Suprapubic skin (tissue), 4 donors: Measurements from ENCODE around the gene TRIM15. TPM values are rescaled to one million over a fixed set of nuclear protein-coding genes. Genes with fewer than 3 reads are reported as not detected.

Source experiments
- DNase-seq, 2 donors: peaks; one replicate each; pipeline ENCODE4 v3.0.0-alpha.2; 2019; ENCODE audit warnings: low spot score in 2 of 2
- H3K27ac ChIP-seq: fragments of 200-600 bp; sonication (generic); one replicate; pipeline ENCODE4 v1.5.1; 2019
- H3K27me3 ChIP-seq: fragments of 200-600 bp; sonication (generic); one replicate; pipeline ENCODE4 v1.5.1; 2019
- H3K36me3 ChIP-seq: fragments of 200-600 bp; sonication (generic); one replicate; pipeline ENCODE4 v1.5.1; 2019
- H3K4me1 ChIP-seq: fragments of 200-600 bp; sonication (generic); one replicate; pipeline ENCODE4 v1.5.1; 2019
- H3K4me3 ChIP-seq: fragments of 200-600 bp; sonication (generic); one replicate; pipeline ENCODE4 v1.5.1; 2019; ENCODE audit warnings: mild to moderate bottlenecking
- H3K9me3 ChIP-seq: fragments of 200-600 bp; sonication (generic); one replicate; pipeline ENCODE4 v1.5.1; 2019
- CTCF ChIP-seq, 2 donors: fragments of 200-600 bp in 1 of 2; fragments of 450-650 bp in 1 of 2; sonication (generic) in 1 of 2; IDR thresholded peaks; one replicate each; pipeline ENCODE4 v1.5.1; 2016 to 2019; ENCODE audit warnings: antibody characterized with exemption in 2 of 2, mild to moderate bottlenecking in 1 of 2, moderate library complexity in 1 of 2
- EP300 ChIP-seq: sonication (generic); formaldehyde crosslinking; IDR thresholded peaks from one replicate; pipeline ENCODE4 v1.6.1; 2017; ENCODE audit warnings: antibody characterized with exemption
- POLR2A ChIP-seq, 2 donors: fragments of 450-650 bp; IDR thresholded peaks; one replicate each; pipeline ENCODE4 v1.6.1; 2017; ENCODE audit warnings: antibody characterized with exemption in 2 of 2, mild to moderate bottlenecking in 2 of 2, moderate library complexity in 2 of 2
- POLR2AphosphoS5 ChIP-seq, 3 donors: sonication (generic); formaldehyde crosslinking; IDR thresholded peaks; one replicate each; pipeline ENCODE4 v1.6.1; 2017; ENCODE audit warnings: antibody characterized with exemption in 3 of 3
- WGBS: methylation state at CpG from one replicate; pipeline ENCODE4 v1.1.5; 2018; 5-methylcytosine and 5-hydroxymethylcytosine counted together
- total RNA-seq, 4 donors: library from RNA; depleted of rRNA; stranded (reverse); fragments of >200 nt; gene quantifications; one replicate each; pipeline ENCODE4 v1.1.0, GENCODE V29; 2016

The TRIM15 gene
- total RNA-seq, 4 donors from 2014 or later: 0.19 to 1.6 (median 0.73) TPM

GRCh38 chr6:30178837-30179236 lies 15.5 kb downstream of the TRIM15 start:
- H3K27me3 ChIP-seq: peaks cover 37% of the 10 kb centered on the region
- no peak for TF ChIP-seq POLR2A (IDR thresholded peaks at IDR 0.05)
- TF ChIP-seq POLR2AphosphoS5 (IDR thresholded peaks at IDR 0.05): no peak
- no peak for TF ChIP-seq CTCF (IDR thresholded peaks at IDR 0.05)
- no peak for TF ChIP-seq EP300
- 96% methylated on average over 1 of the region's 1 CpG for WGBS
- DNase-seq: no peak
- no peaks in the 10 kb centered on the region for H3K36me3 ChIP-seq
- H3K4me3 ChIP-seq: no peak overlapping the region
- no peak overlapping the region for H3K27ac ChIP-seq
- peaks cover 6% of the 10 kb centered on the region for H3K9me3 ChIP-seq
- H3K4me1 ChIP-seq: no peaks in the 10 kb centered on the region

GRCh38 chr6:30180145-30180544 lies 16.8 kb downstream of the TRIM15 start:
- Histone ChIP-seq H3K4me3 (no peak overlapping the region), H3K27ac (no peak overlapping the region), H3K36me3 (peaks cover 9% of the 10 kb centered on the region), H3K9me3 (peaks cover 6% of the 10 kb centered on the region), H3K27me3 (peaks cover 29% of the 10 kb centered on the region), H3K4me1 (no peaks in the 10 kb centered on the region)
- no peak for TF ChIP-seq POLR2A (IDR thresholded peaks at IDR 0.05)
- no peak for TF ChIP-seq EP300
- TF ChIP-seq POLR2AphosphoS5 (IDR thresholded peaks at IDR 0.05): no peak
- no peak for TF ChIP-seq CTCF (IDR thresholded peaks at IDR 0.05)
- no peak for DNase-seq
- 95% methylated on average over 1 of the region's 1 CpG for WGBS

GRCh38 chr6:30184417-30185031 lies 21.2 kb downstream of the TRIM15 start:
- WGBS: 85% methylated on average over 5 of the region's 5 CpGs
- Histone ChIP-seq H3K4me1 (no peaks in the 10 kb centered on the region), H3K9me3 (peaks cover 5% of the 10 kb centered on the region), H3K4me3 (no peak overlapping the region), H3K27ac (no peak overlapping the region), H3K36me3 (peaks cover 48% of the 10 kb centered on the region), H3K27me3 (peaks cover 4% of the 10 kb centered on the region)
- no peak for DNase-seq
- TF ChIP-seq POLR2AphosphoS5 (IDR thresholded peaks at IDR 0.05) (no peak), POLR2A (IDR thresholded peaks at IDR 0.05) (no peak), CTCF (IDR thresholded peaks at IDR 0.05) (no peak), EP300 (no peak)

- Histone ChIP-seq H3K27me3 (no peaks in the 10 kb centered on the region), H3K27ac (no peak overlapping the region), H3K36me3 (peaks cover 62% of the 10 kb centered on the region), H3K9me3 (no peaks in the 10 kb centered on the region), H3K4me1 (no peaks in the 10 kb centered on the region), H3K4me3 (no peak overlapping the region)
- no peak for DNase-seq
- no peak for TF ChIP-seq POLR2AphosphoS5 (IDR thresholded peaks at IDR 0.05)
- no peak for TF ChIP-seq EP300
- no peak for TF ChIP-seq POLR2A (IDR thresholded peaks at IDR 0.05)
- no peak for TF ChIP-seq CTCF (IDR thresholded peaks at IDR 0.05)
- 95% methylated on average over 17 of the region's 20 CpGs for WGBS
Observed at GRCh38 chr6:30185846-30186484, 22.6 kb downstream of the TRIM15 start.

GRCh38 chr6:30188541-30188940 lies 25.2 kb downstream of the TRIM15 start:
- WGBS: 99% methylated on average over 5 of the region's 5 CpGs
- no peaks in the 10 kb centered on the region for H3K9me3 ChIP-seq
- no peaks in the 10 kb centered on the region for H3K27me3 ChIP-seq
- no peak overlapping the region for H3K27ac ChIP-seq
- H3K4me3 ChIP-seq: no peak overlapping the region
- H3K4me1 ChIP-seq: no peaks in the 10 kb centered on the region
- DNase-seq: no peak
- TF ChIP-seq EP300: no peak
- no peak for TF ChIP-seq POLR2AphosphoS5 (IDR thresholded peaks at IDR 0.05)
- no peak for TF ChIP-seq CTCF (IDR thresholded peaks at IDR 0.05)
- TF ChIP-seq POLR2A (IDR thresholded peaks at IDR 0.05): no peak
- peaks cover 80% of the 10 kb centered on the region for H3K36me3 ChIP-seq
